HepG2 (cell line): Measurements from ENCODE around the gene LENEP. TPM values are rescaled to one million over a fixed set of nuclear protein-coding genes. Genes with fewer than 3 reads are reported as not detected.
A peak's percentile ranks its signal among the peaks of the same experiment; 100 is the strongest.

ENCODE experiments used
- CBX1 ChIP-seq: IDR thresholded peaks from one replicate; pipeline ENCODE4 v1.6.1; 2016; ENCODE audit warnings: antibody characterized with exemption, low read depth
- GABPB1 ChIP-seq: IDR thresholded peaks from 2 replicates; pipeline ENCODE4 v1.6.1; 2016; ENCODE audit warnings: mild to moderate bottlenecking, missing genetic modification reagents, moderate library complexity, missing compliant biosample characterization
- MAF1 ChIP-seq: sonication (generic); formaldehyde crosslinking; IDR thresholded peaks from 2 replicates; pipeline ENCODE4 v1.5.0; 2020; ENCODE audit warnings: missing genetic modification reagents, borderline replicate concordance
- MED1 ChIP-seq: sonication (generic); formaldehyde crosslinking; IDR thresholded peaks from 2 replicates; pipeline ENCODE4 v1.4.0; 2020; ENCODE audit warnings: missing genetic modification reagents
- XRCC5 ChIP-seq: fragments of 200-400 bp; formaldehyde crosslinking; optimal IDR thresholded peaks from 2 replicates; pipeline ENCODE3; 2017; ENCODE audit warnings: mild to moderate bottlenecking, low read length
- ZNF264 ChIP-seq: sonication (generic); formaldehyde crosslinking; IDR thresholded peaks from 2 replicates; pipeline ENCODE4 v1.4.0; 2020; ENCODE audit warnings: missing genetic modification reagents
- ZNF501 ChIP-seq: sonication (generic); formaldehyde crosslinking; IDR thresholded peaks from 2 replicates; pipeline ENCODE4 v1.5.1; 2020; ENCODE audit warnings: mild to moderate bottlenecking, moderate library complexity, missing genetic modification reagents
- ZNF709 ChIP-seq: sonication (generic); formaldehyde crosslinking; IDR thresholded peaks from 2 replicates; pipeline ENCODE4 v1.5.0; 2020; ENCODE audit warnings: mild to moderate bottlenecking, missing genetic modification reagents
- polyA plus RNA-seq, 8 experiments: library from polyadenylated mRNA; depleted of rRNA in 3 of 8; stranded (reverse) in 7 of 8; unstranded in 1 of 8; fragments of >200 nt; fragmentation: Illumina TruSeq in 4 of 8; extraction: Trizol in 4 of 8; gene quantifications; 2 replicates each; pipeline versions ENCODE4 v1.2.1 to v1.2.3, GENCODE V29; 2011 to 2016; ENCODE audit warnings: low read depth in 4 of 8, missing spikeins in 1 of 8, mixed read lengths in 1 of 8; ENCODE audit not compliant: insufficient read depth in 1 of 8
- total RNA-seq, 5 experiments: library from RNA; depleted of rRNA; stranded (reverse); fragments of >200 nt; fragmentation: Illumina TruSeq; extraction: Trizol; gene quantifications; 2 replicates each; pipeline ENCODE4 v1.2.3, GENCODE V29; 2016; ENCODE audit warnings: low read depth in 1 of 5
- TF ChIP-seq, protein P1 (sequence below): sonication (generic); formaldehyde crosslinking; IDR thresholded peaks from 2 replicates; pipeline ENCODE4 v1.4.0; 2020; ENCODE audit warnings: missing genetic modification reagents
- TF ChIP-seq, protein P2 (sequence below): sonication (generic); formaldehyde crosslinking; IDR thresholded peaks from 2 replicates; pipeline ENCODE4 v1.9.0; 2021; ENCODE audit warnings: missing genetic modification reagents, borderline replicate concordance
- TF ChIP-seq, protein P3 (sequence below): sonication (generic); formaldehyde crosslinking; conservative IDR thresholded peaks from 2 replicates; pipeline ENCODE4 v1.4.0; 2020; ENCODE audit warnings: missing genetic modification reagents
- TF ChIP-seq, protein P4 (sequence below): sonication (generic); formaldehyde crosslinking; IDR thresholded peaks from 2 replicates; pipeline ENCODE4 v1.5.0; 2020; ENCODE audit warnings: mild to moderate bottlenecking, missing genetic modification reagents
- TF ChIP-seq, protein P5 (sequence below): sonication (generic); formaldehyde crosslinking; IDR thresholded peaks from 2 replicates; pipeline ENCODE4 v1.5.0; 2020; ENCODE audit warnings: mild to moderate bottlenecking, missing genetic modification reagents, borderline replicate concordance
- TF ChIP-seq, protein P6 (sequence below): sonication (generic); formaldehyde crosslinking; IDR thresholded peaks from 2 replicates; pipeline ENCODE4 v1.5.1; 2020; ENCODE audit warnings: missing genetic modification reagents, mild to moderate bottlenecking, borderline replicate concordance
- TF ChIP-seq, protein P7 (sequence below): sonication (generic); formaldehyde crosslinking; IDR thresholded peaks from 2 replicates; pipeline ENCODE4 v1.5.0; 2020; ENCODE audit warnings: missing genetic modification reagents

The LENEP gene
- total and polyA plus RNA-seq, 2 of the 13 experiments (the other 11 are each of a cell fraction or from before 2014, with no cell fraction given): 0.29 TPM; not detected in 1

DNA sequence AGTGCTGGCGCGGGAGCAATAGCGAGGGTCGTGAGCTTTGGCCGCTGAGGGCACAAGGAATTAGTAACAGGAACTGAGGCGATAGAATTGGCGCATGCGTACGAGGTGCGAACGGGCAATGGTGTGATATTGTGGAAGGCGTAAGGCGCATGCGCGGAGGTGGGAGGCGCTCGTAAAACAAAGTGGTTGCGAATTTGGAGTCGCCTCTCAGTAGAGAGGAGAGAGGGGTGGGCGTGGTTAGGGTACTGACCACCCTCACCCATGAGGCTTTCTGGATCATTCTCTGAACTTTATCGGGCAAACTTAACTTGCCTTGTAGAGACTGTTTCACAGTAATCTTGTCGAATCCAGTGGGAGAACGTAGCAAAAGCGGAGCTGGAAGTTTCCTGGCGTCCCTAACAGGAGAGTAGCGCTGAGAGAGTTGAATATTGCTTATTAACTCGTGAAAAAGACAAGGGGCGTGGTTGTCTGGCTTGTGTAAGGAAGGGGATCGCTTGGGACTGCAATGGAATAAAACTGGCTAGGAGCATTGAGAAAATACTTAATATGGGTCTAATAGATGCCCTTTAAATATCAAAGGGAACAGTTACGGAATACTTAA is 18.5 kb upstream of the LENEP start (continued):
- TF ChIP-seq, protein P1, sequence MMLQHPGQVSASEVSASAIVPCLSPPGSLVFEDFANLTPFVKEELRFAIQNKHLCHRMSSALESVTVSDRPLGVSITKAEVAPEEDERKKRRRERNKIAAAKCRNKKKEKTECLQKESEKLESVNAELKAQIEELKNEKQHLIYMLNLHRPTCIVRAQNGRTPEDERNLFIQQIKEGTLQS (CRISPR knock-in tag): no peak
- TF ChIP-seq ZNF501 (CRISPR knock-in tag): no peak
- TF ChIP-seq, protein P2, sequence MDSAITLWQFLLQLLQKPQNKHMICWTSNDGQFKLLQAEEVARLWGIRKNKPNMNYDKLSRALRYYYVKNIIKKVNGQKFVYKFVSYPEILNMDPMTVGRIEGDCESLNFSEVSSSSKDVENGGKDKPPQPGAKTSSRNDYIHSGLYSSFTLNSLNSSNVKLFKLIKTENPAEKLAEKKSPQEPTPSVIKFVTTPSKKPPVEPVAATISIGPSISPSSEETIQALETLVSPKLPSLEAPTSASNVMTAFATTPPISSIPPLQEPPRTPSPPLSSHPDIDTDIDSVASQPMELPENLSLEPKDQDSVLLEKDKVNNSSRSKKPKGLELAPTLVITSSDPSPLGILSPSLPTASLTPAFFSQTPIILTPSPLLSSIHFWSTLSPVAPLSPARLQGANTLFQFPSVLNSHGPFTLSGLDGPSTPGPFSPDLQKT (CRISPR knock-in tag): no peak
- TF ChIP-seq ZNF709 (CRISPR knock-in tag): no peak
- no peak for TF ChIP-seq GABPB1 (CRISPR knock-in tag)
- TF ChIP-seq XRCC5: no peak
- TF ChIP-seq, protein P3, sequence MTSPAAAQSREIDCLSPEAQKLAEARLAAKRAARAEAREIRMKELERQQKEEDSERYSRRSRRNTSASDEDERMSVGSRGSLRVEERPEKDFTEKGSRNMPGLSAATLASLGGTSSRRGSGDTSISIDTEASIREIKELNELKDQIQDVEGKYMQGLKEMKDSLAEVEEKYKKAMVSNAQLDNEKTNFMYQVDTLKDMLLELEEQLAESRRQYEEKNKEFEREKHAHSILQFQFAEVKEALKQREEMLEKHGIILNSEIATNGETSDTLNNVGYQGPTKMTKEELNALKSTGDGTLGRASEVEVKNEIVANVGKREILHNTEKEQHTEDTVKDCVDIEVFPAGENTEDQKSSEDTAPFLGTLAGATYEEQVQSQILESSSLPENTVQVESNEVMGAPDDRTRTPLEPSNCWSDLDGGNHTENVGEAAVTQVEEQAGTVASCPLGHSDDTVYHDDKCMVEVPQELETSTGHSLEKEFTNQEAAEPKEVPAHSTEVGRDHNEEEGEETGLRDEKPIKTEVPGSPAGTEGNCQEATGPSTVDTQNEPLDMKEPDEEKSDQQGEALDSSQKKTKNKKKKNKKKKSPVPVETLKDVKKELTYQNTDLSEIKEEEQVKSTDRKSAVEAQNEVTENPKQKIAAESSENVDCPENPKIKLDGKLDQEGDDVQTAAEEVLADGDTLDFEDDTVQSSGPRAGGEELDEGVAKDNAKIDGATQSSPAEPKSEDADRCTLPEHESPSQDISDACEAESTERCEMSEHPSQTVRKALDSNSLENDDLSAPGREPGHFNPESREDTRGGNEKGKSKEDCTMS (CRISPR knock-in tag): no peak
- TF ChIP-seq, protein P4, sequence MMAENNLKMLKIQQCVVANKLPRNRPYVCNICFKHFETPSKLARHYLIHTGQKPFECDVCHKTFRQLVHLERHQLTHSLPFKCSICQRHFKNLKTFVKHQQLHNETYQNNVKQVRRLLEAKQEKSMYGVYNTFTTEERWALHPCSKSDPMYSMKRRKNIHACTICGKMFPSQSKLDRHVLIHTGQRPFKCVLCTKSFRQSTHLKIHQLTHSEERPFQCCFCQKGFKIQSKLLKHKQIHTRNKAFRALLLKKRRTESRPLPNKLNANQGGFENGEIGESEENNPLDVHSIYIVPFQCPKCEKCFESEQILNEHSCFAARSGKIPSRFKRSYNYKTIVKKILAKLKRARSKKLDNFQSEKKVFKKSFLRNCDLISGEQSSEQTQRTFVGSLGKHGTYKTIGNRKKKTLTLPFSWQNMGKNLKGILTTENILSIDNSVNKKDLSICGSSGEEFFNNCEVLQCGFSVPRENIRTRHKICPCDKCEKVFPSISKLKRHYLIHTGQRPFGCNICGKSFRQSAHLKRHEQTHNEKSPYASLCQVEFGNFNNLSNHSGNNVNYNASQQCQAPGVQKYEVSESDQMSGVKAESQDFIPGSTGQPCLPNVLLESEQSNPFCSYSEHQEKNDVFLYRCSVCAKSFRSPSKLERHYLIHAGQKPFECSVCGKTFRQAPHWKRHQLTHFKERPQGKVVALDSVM: no peak
- TF ChIP-seq, protein P5, sequence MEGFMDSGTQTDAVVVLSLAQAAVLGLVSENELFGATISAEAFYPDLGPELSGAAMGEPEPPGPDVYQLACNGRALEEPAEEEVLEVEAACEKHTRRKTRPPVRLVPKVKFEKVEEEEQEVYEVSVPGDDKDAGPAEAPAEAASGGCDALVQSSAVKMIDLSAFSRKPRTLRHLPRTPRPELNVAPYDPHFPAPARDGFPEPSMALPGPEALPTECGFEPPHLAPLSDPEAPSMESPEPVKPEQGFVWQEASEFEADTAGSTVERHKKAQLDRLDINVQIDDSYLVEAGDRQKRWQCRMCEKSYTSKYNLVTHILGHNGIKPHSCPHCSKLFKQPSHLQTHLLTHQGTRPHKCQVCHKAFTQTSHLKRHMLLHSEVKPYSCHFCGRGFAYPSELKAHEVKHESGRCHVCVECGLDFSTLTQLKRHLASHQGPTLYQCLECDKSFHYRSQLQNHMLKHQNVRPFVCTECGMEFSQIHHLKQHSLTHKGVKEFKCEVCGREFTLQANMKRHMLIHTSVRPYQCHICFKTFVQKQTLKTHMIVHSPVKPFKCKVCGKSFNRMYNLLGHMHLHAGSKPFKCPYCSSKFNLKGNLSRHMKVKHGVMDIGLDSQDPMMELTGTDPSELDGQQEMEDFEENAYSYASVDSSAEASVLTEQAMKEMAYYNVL (CRISPR knock-in tag): 0 out of 2 replicates have a peak, but pooled peaks have one; percentile 63
- no peak for TF ChIP-seq MAF1 (CRISPR knock-in tag)
- TF ChIP-seq CBX1: no peak
- TF ChIP-seq, protein P6, sequence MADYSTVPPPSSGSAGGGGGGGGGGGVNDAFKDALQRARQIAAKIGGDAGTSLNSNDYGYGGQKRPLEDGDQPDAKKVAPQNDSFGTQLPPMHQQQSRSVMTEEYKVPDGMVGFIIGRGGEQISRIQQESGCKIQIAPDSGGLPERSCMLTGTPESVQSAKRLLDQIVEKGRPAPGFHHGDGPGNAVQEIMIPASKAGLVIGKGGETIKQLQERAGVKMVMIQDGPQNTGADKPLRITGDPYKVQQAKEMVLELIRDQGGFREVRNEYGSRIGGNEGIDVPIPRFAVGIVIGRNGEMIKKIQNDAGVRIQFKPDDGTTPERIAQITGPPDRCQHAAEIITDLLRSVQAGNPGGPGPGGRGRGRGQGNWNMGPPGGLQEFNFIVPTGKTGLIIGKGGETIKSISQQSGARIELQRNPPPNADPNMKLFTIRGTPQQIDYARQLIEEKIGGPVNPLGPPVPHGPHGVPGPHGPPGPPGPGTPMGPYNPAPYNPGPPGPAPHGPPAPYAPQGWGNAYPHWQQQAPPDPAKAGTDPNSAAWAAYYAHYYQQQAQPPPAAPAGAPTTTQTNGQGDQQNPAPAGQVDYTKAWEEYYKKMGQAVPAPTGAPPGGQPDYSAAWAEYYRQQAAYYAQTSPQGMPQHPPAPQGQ: no peak
- TF ChIP-seq, protein P7, sequence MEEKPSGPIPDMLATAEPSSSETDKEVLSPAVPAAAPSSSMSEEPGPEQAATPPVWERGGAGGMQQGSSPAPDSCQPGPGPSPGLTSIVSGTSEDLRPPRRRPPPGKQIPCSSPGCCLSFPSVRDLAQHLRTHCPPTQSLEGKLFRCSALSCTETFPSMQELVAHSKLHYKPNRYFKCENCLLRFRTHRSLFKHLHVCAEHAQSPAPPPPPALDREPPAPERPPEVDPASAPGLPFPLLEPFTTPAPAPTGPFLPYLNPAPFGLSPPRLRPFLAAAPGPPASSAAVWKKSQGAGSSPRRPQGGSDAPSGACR (CRISPR knock-in tag): no peak
- 0 out of 2 replicates have a peak, but pooled peaks have one; percentile 17 for TF ChIP-seq ZNF264 (CRISPR knock-in tag)
- peak; percentile 49; the same call in 1 of the 2 replicates for TF ChIP-seq MED1 (CRISPR knock-in tag)
